A673 (cell line): ENCODE results near the gene RTN4.

ENCODE experiments used
- EZH2 ChIP-seq: fragments of 200-600 bp; sonication (generic); IDR thresholded peaks from 2 replicates; pipeline ENCODE4 v1.6.1; 2017; ENCODE audit warnings: borderline replicate concordance, low read depth, mild to moderate bottlenecking, mixed read lengths, antibody characterized with exemption, low read length; ENCODE audit not compliant: poor library complexity, severe bottlenecking
- TF ChIP-seq, protein P1 (sequence below): fragments of 300-800, 200-600 bp; sonication (generic); conservative IDR thresholded peaks from 2 replicates; pipeline ENCODE4 v1.5.1; 2017; ENCODE audit warnings: low read depth, mild to moderate bottlenecking, antibody characterized with exemption, low read length, moderate library complexity, mixed read lengths

- TF ChIP-seq, protein P1, sequence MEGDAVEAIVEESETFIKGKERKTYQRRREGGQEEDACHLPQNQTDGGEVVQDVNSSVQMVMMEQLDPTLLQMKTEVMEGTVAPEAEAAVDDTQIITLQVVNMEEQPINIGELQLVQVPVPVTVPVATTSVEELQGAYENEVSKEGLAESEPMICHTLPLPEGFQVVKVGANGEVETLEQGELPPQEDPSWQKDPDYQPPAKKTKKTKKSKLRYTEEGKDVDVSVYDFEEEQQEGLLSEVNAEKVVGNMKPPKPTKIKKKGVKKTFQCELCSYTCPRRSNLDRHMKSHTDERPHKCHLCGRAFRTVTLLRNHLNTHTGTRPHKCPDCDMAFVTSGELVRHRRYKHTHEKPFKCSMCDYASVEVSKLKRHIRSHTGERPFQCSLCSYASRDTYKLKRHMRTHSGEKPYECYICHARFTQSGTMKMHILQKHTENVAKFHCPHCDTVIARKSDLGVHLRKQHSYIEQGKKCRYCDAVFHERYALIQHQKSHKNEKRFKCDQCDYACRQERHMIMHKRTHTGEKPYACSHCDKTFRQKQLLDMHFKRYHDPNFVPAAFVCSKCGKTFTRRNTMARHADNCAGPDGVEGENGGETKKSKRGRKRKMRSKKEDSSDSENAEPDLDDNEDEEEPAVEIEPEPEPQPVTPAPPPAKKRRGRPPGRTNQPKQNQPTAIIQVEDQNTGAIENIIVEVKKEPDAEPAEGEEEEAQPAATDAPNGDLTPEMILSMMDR, result peak; percentile 34
- no peak for TF ChIP-seq EZH2
Observed at GRCh38 chr2:55063713-55064323, 13.6 kb upstream of the RTN4 start.
